Measurements from ENCODE around the gene NME5. TPM values are rescaled to one million over a fixed set of nuclear protein-coding genes. Genes with fewer than 3 reads are reported as not detected.

NME5 gene
- total and polyA plus RNA-seq, 2 of the 13 experiments (the other 11 are each of a cell fraction or from before 2014, with no cell fraction given): 0.18 TPM; not detected in 1

DNA sequence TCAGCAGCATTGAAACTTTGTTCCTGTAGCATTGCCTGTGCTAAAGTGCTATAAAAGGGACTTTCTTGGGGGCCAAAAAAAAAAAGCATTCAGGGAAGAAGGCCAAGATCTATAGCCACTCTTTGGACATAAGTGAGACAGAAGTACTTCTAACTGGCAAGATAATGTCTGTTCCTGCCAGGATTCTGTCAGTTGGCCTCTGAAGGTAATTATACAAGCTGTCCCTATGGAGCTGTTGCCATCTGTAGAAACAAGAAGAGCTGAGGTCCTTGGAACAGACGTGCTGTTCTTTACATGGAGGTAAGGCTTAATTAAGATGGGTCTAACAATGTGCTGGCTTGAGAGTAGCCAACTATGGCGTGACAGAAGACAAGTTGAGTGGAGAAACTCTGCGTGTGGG is 49.4 kb upstream of the NME5 start:
- BruUV-seq (replicated peaks): no TSS peak
- WGBS (ENCODE audit: low lambda C conversion rate): 96% methylated on average over 3 of the region's 3 CpGs
- H3K36me3 ChIP-seq (replicated peaks in 1 of 2; ENCODE audit: control insufficient read depth in 1 of 2, insufficient read depth in 2 of 2, low read length in 2 of 2): peaks cover 24 to 86% of the 10 kb centered on the region in 2 experiments

DNA sequence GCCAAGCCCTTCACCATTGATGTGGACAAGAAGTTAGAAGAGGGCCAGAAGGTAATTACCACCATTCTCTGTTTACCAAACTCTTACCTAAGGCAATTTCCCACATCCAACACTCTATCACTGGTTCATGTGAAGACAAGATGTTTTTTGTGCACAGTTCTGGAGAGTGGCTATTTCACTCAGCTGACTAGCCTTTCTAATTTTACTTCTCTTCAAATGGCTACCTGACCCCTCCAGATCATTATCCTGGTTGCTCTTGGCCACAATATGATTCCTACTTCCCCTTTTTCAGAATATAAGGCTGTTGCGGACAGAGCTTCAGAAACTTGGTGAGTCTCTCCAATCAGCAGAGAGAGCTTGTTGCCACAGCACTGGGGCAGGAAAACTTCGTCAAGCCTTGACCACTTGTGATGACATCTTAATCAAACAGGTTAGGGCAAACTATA is 46.8 kb upstream of the NME5 start:
- peaks cover 4% of the 10 kb centered on the region for H3K4me1 ChIP-seq (ENCODE audit: insufficient read depth, low read length)
- intact Hi-C loops (cut with micrococcal nuclease; ENCODE audit: unreplicated experiment): no loop called here
- no peak overlapping the region for H2AFZ ChIP-seq (ENCODE audit: low read length)
- no peaks in the 10 kb centered on the region for H4K20me1 ChIP-seq (ENCODE audit: insufficient read depth, low read length)
- H3K4me2 ChIP-seq (ENCODE audit: low read depth, low read length): no peak overlapping the region
- H3K9ac ChIP-seq (ENCODE audit: insufficient read depth, low read depth, low read length): no peak overlapping the region
- no peaks in the 10 kb centered on the region for H3K27me3 ChIP-seq (ENCODE audit: control insufficient read depth in 1 of 2, insufficient read depth in 2 of 2, low read length in 2 of 2)
- H3K9me3 ChIP-seq (ENCODE audit: low read length): no peaks in the 10 kb centered on the region
- ATAC-seq (no peak), FAIRE-seq (no peak), DNase-seq (ENCODE audit: low spot score) (no peak)
- no peaks in the 10 kb centered on the region for H3K79me2 ChIP-seq (ENCODE audit: insufficient read depth, low read length)
- POLR2A ChIA-PET: no interaction called here
- no peak overlapping the region for H3K4me3 ChIP-seq (replicated peaks in 1 of 3; ENCODE audit: insufficient read depth in 1 of 3, low read depth in 2 of 3, low read length in 3 of 3)
- H3K27ac ChIP-seq (ENCODE audit: extremely low read length, insufficient read depth, low read length): no peak overlapping the region
- TF ChIP-seq DMAP1 (CRISPR knock-in tag; IDR thresholded peaks at IDR 0.05) (no peak), ZNF180 (CRISPR knock-in tag; IDR thresholded peaks at IDR 0.05; ENCODE audit: borderline replicate concordance, low read depth) (no peak), MZF1 (CRISPR knock-in tag; IDR thresholded peaks at IDR 0.05; ENCODE audit: borderline replicate concordance) (no peak)
- WGBS (ENCODE audit: low lambda C conversion rate): 98% methylated on average over 2 of the region's 2 CpGs
- H3K36me3 ChIP-seq (replicated peaks in 1 of 2; ENCODE audit: control insufficient read depth in 1 of 2, insufficient read depth in 2 of 2, low read length in 2 of 2): peaks cover 29 to 91% of the 10 kb centered on the region in 2 experiments
- in situ Hi-C loops (cut with HindIII; ENCODE audit: extremely low pct_ligation_motif_present, low pct_unique_long_range_greater_than_20kb): loop anchor here (25.0 kb wide), 1 partner anchor 226 kb away; no protein-coding TSS in a partner anchor
- CTCF ChIA-PET (ENCODE audit: low intra/inter-chr PET ratio, low total read pairs): no interaction called here
- BruUV-seq (replicated peaks): no TSS peak

More for the DNA sequence above, 49.4 kb upstream of the NME5 start:
- POLR2A ChIA-PET: no interaction called here
- Histone ChIP-seq H3K27ac (ENCODE audit: extremely low read length, insufficient read depth, low read length) (no peak overlapping the region), H2AFZ (ENCODE audit: low read length) (no peak overlapping the region), H3K27me3 (ENCODE audit: control insufficient read depth in 1 of 2, insufficient read depth in 2 of 2, low read length in 2 of 2) (no peaks in the 10 kb centered on the region), H3K79me2 (ENCODE audit: insufficient read depth, low read length) (no peaks in the 10 kb centered on the region), H3K9me3 (ENCODE audit: low read length) (no peaks in the 10 kb centered on the region), H4K20me1 (ENCODE audit: insufficient read depth, low read length) (no peaks in the 10 kb centered on the region), H3K4me2 (ENCODE audit: low read depth, low read length) (no peak overlapping the region), H3K4me1 (ENCODE audit: insufficient read depth, low read length) (no peaks in the 10 kb centered on the region), H3K9ac (ENCODE audit: insufficient read depth, low read depth, low read length) (no peak overlapping the region), H3K4me3 (replicated peaks in 1 of 3; ENCODE audit: insufficient read depth in 1 of 3, low read depth in 2 of 3, low read length in 3 of 3) (no peak overlapping the region)
- intact Hi-C loops (cut with micrococcal nuclease; ENCODE audit: unreplicated experiment) (no loop called here), in situ Hi-C loops (cut with HindIII; ENCODE audit: extremely low pct_ligation_motif_present, low pct_unique_long_range_greater_than_20kb) (loop anchor here (25.0 kb wide), 1 partner anchor 224 kb away; no protein-coding TSS in a partner anchor)
- DNase-seq (ENCODE audit: low spot score) (no peak), ATAC-seq (no peak), FAIRE-seq (no peak)
- TF ChIP-seq, protein P1, sequence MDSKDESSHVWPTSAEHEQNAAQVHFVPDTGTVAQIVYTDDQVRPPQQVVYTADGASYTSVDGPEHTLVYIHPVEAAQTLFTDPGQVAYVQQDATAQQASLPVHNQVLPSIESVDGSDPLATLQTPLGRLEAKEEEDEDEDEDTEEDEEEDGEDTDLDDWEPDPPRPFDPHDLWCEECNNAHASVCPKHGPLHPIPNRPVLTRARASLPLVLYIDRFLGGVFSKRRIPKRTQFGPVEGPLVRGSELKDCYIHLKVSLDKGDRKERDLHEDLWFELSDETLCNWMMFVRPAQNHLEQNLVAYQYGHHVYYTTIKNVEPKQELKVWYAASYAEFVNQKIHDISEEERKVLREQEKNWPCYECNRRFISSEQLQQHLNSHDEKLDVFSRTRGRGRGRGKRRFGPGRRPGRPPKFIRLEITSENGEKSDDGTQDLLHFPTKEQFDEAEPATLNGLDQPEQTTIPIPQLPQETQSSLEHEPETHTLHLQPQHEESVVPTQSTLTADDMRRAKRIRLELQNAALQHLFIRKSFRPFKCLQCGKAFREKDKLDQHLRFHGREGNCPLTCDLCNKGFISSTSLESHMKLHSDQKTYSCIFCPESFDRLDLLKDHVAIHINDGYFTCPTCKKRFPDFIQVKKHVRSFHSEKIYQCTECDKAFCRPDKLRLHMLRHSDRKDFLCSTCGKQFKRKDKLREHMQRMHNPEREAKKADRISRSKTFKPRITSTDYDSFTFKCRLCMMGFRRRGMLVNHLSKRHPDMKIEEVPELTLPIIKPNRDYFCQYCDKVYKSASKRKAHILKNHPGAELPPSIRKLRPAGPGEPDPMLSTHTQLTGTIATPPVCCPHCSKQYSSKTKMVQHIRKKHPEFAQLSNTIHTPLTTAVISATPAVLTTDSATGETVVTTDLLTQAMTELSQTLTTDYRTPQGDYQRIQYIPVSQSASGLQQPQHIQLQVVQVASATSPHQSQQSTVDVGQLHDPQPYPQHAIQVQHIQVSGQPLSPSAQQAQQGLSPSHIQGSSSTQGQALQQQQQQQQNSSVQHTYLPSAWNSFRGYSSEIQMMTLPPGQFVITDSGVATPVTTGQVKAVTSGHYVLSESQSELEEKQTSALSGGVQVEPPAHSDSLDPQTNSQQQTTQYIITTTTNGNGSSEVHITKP (CRISPR knock-in tag; IDR thresholded peaks at IDR 0.05; ENCODE audit: low read depth): no peak
- TF ChIP-seq SOX13 (IDR thresholded peaks at IDR 0.05): no peak
- TF ChIP-seq SOX13 (CRISPR knock-in tag; conservative IDR thresholded peaks at IDR 0.05 in 1 of 2, IDR thresholded peaks at IDR 0.05 in 1 of 2): no peak
- CTCF ChIA-PET (ENCODE audit: low intra/inter-chr PET ratio, low total read pairs): no interaction called here
